Mucosa of gallbladder (tissue), 1 donor: ENCODE measurements around the gene SLC29A1. TPM values are rescaled to one million over a fixed set of nuclear protein-coding genes. Genes with fewer than 3 reads are reported as not detected.
"Not testable (repeated sequence)": the region's sequence is repeated elsewhere in the genome, so short reads cannot be mapped to it uniquely, and the experiment has no call there.

Source experiments
- DNase-seq: peaks from one replicate; pipeline ENCODE4 v3.0.0-alpha.2; 2020; ENCODE audit warnings: low spot score
- total RNA-seq: library from RNA; stranded (reverse); gene quantifications from one replicate; pipeline ENCODE4 v1.2.1, GENCODE V29; 2021
- donor health status: DM: no; HTN: no; CAD: no.

The SLC29A1 gene
- total RNA-seq, 1 donor from 2014 or later = 66.1 TPM

- DNase-seq = no peak
These were observed 29.1 kb upstream of the SLC29A1 start for GRCh38 chr6:44194326-44194725.

DNA sequence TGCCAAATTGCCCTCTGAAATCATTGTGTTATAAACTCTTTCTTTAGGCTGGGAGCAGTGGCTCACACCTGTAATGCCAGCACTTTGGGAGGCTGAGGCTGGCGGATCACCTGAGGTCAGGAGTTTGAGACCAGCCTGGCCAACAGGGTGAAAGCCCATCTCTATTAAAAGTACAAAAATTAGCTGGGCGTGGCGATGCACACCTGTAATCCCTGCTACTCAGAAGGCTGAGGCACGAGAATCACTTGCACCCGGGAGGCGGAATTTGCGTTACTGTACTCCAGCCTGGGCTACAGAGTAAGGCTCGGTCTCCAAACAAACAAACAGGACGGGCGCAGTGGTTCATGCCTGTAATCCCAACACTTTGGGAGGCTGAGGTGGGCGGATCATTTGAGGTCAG is 27.0 kb upstream of the SLC29A1 start:
- DNase-seq = not testable (repeated sequence)

GRCh38 chr6:44198684-44199083 is 24.7 kb upstream of the SLC29A1 start:
- DNase-seq = no peak

- no peak for DNase-seq
These were observed 23.5 kb upstream of the SLC29A1 start for GRCh38 chr6:44199883-44200282.

GRCh38 chr6:44201200-44201599 is 22.2 kb upstream of the SLC29A1 start:
- no peak for DNase-seq

- DNase-seq = no peak
These were observed 21.6 kb upstream of the SLC29A1 start for GRCh38 chr6:44201638-44202303.

DNA sequence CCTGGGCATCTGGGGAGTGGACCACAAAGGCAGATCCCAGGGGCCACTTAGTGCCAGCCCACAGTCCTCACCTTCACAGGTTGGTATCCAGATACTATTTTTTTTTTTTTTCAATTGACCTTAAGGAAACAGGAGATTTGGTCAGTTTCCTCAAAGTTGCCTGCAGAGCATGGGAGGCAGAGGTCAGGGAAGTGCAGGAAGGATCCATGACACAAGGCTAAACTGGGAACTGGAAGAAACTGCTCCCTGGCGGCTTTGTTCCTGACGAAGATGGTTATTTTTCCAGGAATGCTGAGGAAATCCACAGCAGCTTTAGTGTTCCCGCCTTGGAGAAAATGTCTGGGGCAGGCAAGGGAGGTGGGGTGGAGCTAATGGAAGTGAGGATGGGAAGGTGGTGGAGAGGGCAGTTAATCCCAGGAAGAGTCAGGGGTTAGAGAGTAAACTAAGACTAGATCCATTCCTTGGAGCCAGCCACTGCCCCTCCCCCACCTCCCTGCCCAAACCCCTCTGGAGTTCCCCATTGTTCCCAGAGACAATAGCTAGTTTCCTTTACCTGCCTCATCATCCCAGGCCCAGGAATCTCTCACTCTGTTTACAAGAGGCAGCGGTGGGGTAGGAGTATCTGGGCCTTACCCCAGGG is 20.9 kb upstream of the SLC29A1 start:
- DNase-seq = no peak

DNA sequence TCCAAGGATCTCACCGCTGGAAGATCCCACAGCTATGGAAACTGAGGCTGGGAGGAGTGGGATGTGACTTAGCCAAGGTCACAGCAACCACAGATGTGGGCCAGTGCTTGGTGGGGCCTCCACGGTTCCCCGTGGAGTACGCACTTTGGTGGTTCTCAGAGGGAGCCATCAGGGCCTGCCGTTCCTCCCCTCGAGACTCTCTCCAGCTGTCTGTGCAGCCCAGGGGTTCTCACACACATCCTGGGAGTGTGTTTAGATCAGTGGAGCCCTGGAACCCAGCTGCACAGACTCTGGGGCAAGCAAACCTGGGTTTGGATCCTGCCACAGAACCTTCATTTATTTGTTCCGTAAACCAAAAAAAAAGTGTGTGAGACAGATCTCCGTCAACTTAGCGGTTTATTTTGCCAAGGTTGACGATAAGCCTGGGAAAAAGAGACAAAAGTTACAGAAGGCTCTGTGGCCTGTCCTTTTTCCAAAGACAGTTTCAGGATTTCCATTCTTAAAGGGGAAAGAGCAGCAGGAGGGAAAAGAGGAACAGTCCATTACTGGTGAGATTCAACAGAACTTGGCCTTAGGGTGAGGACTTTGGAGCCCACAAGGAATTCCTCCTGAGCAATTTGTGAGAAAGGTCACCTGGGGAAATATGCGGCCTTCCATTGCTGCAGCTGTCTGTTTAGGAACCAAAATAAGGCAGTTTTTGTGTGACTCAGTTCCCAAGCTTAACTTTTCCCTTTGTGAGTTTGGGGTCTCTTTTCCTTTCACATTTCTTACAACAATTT is 20.2 kb upstream of the SLC29A1 start:
- no peak for DNase-seq

DNA sequence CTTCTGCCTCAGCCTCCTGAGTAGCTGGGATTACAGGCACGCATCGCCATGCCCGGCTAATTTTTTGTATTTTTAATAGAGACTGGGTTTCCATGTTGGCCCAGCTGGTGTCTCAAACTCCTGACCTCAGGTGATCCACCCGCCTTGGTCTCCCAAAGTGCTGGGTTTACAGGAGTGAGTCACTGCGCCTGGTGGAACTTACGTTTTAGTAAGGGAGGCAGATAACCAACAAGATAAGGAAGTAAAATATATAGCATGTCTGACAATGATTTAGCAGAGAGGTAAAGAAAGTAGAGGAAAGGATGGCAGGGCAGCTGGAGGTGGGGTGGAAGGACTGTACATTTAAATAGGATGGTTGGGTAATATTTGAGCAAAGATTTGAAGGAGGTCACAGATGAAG is 19.4 kb upstream of the SLC29A1 start:
- no peak for DNase-seq

GRCh38 chr6:44207966-44208365 is 15.4 kb upstream of the SLC29A1 start:
- no peak for DNase-seq

DNA sequence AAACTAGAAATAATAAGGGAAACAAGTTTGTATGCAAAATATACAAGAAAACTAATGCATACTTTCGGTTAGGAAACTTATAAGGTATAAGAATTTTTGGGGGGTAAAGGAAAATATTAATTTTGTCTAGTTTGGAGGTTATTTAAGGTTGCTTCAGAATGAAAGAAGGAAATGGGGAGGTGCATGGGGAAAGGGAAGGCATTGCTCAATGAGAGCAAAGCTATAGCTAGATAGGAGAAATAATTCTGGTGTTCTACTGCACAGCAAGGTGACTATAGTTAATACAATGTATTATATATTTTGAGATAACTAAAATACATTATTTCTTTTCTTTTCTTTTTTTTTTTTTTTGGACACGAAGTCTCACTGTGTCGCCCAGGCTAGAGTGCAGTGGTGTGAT is 12.1 kb upstream of the SLC29A1 start:
- no peak for DNase-seq

DNA sequence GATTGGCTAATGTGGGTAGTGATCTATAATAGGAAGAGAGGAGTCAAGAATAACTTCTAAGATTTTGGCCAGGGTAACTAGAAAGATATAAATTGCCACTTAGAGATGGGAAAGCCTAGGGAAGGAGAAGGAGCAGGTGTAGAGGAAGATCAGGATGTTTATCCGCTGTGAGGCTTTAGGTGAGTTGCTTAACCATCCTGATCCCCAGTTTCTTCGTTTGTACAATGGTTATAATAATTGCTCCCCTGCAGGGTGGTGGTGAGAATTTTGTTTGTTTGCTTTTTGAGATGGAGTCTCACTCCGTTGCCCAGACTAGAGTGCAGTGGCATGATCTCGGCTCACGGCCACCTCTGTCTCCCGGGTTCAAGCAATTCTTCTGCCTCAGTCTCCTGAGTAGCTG is 9.1 kb upstream of the SLC29A1 start:
- DNase-seq = no peak

- no peak for DNase-seq
These were observed 6.6 kb upstream of the SLC29A1 start, which contains the start of gene MYMX for GRCh38 chr6:44216677-44217331. TSS of gene MYMX (plus strand) at chr6:44216926. CDS start at chr6:44217472, 546 bp downstream.

GRCh38 chr6:44217332-44218143 is 5.9 kb upstream of the SLC29A1 start:
- DNase-seq = no peak

DNA sequence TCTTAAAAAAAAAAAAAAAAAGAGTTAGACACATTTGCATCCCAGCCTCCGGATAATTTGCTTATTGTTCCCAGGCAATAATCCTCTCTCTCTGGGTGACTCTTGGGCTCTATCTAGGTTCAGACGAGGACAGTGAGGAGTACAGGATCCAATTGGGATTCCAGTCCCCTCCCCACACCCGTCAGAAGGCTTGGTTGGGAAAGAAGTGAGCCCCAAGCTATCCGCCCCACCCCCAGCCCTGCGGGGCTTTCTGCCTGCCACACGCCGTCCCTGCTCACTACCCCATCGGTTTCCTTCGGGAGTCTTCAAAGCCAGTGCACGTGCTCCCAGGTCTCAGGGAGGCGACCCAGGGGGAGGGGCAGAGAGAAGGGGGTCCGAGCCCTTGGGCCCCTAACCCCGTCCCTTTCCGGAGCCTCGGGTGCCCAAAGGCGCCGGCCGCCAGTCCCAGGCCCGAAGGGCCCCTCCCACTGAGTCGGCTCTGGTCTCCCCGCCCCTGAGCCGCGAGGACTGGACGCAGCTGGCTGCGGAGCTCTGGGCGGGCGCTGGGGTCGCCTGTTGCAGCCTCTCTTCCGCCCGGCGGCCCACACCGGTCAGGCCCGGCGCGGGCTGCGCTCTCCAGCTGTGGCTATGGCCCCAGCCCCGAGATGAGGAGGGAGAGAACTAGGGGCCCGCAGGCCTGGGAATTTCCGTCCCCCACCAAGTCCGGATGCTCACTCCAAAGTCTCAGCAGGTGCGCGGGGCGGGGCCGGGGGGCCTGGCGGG is 4.2 kb upstream of the SLC29A1 start:
- DNase-seq = peak; percentile 79

DNA sequence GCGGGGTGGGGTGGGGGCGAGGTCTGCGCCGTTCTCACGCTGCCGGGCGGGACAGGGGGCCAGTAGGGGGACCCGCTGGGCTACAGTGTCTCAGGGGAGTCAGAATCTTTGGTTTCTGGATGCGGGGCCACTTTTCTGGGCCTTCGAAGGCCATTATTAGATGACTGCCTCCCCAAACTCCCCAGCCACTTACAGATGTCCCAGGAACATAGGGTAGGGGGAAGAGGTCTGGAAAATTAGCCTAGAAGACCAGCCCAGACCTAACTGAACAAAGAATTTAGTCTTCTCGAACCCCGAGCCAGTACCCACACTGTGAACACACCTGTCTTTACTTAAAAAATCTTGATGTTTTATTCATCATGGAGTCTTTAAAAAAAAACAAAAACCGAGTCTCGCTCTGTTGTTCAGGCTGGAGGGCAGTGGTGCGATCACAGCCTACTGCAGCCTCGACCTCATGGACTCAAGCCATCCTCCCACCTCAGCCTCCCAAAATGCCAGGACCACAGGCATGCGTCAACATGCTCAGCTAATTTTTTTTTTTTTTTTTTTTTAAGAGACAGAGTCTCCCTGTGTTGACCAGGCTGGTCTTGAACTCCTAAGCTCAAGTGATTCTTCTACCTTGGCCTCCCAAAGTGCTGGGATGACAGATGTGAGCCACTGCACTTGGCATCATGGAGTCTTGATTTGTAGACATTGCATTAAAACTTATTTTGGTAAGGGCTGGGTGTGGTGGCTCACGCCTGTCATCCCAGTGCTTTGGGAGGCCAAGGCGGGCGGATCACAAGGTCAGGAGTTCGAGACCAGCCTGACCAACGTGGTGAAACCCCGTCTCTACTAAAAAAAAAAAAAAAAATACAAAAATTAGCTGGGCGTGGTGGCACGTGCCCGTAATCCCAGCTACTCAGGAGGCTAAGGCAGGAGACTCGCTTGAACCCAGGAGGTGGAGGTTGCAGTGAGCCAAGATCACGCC is 3.3 kb upstream of the SLC29A1 start:
- DNase-seq = no peak

DNA sequence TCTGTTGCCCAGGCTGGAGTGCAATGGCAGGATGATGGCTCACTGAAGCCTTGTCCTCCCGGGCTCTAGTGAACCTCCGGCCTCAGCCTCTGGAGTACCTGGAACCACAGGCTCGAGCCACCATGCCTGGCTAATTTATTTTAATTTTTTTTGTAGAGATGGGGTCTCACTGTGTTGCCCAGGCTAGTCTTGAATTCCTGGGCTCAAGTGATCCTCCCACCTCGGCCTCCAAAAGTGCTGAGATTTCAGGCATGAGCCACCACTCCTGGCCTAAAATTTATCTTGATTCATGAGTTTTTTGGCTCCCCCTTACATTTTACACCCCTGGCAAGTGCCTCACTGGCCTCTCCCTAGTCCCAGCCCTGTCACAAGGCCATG is 2.5 kb upstream of the SLC29A1 start:
- no peak for DNase-seq

DNA sequence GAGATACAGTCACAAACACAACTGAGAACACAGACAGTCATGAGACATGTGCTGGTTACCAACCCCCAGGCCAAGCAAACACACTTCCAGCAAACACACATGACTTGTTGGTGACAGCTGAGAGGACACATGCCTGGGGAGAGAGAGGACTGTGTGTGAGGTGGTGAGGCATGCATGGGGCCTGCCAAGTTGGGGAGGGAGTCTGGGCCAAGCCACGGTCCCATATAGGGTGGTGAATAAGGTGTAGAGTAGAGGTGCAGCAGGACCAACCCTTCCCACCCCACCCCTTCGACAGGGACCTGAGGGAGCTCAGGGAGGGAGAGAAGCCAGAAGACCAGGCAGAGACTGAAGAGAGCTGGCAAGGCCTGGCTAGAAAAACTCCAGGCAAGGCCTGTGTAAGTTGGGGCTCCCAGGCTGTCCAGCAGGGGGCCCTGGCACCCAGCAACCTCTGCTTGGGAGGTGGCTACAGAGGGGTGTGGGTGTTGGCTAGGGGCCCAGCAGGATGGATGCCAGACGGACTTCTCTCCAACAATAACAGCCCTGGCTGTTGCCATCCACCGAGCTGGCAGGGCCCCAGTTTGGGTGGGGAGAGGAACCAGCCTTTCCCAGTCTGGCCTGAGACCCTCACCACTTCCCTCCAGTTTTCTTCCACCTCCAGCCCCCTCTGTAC is 2.0 kb upstream of the SLC29A1 start:
- DNase-seq = peak; percentile 94

DNA sequence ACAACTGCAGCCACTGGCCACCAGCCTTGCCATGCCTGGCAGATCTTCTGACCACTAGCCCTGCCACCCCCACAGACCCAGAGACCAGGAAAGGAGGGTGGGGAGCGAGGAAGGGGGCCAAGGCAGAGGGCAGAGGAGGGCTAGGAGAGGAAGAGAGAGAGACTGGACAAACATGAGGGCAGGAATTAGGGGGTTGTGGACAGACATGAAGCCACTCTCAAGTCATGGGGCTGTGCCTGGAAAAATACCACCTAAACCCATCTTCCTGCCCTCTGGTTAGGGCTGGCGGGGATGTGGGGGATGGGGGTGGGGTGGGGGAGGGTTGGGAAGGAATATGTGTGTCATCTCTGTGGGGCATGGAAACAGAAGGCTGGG is 1.4 kb upstream of the SLC29A1 start:
- DNase-seq = no peak
